ENCODE measurements around the gene MAL. TPM values are rescaled to one million over a fixed set of nuclear protein-coding genes. Genes with fewer than 3 reads are reported as not detected.

The MAL gene
- total RNA-seq, 1 experiment from 2014 or later: not detected

- Histone ChIP-seq H3K4me1 (replicated peaks) (peaks cover 2% of the 10 kb centered on the region; the same call in 1 of the 2 replicates), H3K9me3 (replicated peaks) (no peaks in the 10 kb centered on the region), H3K27me3 (replicated peaks) (peaks cover 7% of the 10 kb centered on the region; the same call in 1 of the 2 replicates), H3K27ac (no peak overlapping the region), H3K4me3 (no peak overlapping the region), H3K36me3 (no peaks in the 10 kb centered on the region)
- no peak for DNase-seq (ENCODE audit: low read depth in 1 of 2, low spot score in 2 of 2)
Observed at GRCh38 chr2:95071856-95072255, 46.3 kb downstream of the MAL start.

GRCh38 chr2:95072424-95072823, 46.9 kb downstream of the MAL start:
- Histone ChIP-seq H3K27ac (no peak overlapping the region), H3K36me3 (no peaks in the 10 kb centered on the region), H3K4me1 (replicated peaks) (peaks cover 4% of the 10 kb centered on the region; the same call in 1 of the 2 replicates), H3K9me3 (replicated peaks) (no peaks in the 10 kb centered on the region), H3K4me3 (no peak overlapping the region), H3K27me3 (replicated peaks) (peaks cover 10% of the 10 kb centered on the region; the same call in 1 of the 2 replicates)
- no peak for DNase-seq (ENCODE audit: low read depth in 1 of 2, low spot score in 2 of 2)

DNA sequence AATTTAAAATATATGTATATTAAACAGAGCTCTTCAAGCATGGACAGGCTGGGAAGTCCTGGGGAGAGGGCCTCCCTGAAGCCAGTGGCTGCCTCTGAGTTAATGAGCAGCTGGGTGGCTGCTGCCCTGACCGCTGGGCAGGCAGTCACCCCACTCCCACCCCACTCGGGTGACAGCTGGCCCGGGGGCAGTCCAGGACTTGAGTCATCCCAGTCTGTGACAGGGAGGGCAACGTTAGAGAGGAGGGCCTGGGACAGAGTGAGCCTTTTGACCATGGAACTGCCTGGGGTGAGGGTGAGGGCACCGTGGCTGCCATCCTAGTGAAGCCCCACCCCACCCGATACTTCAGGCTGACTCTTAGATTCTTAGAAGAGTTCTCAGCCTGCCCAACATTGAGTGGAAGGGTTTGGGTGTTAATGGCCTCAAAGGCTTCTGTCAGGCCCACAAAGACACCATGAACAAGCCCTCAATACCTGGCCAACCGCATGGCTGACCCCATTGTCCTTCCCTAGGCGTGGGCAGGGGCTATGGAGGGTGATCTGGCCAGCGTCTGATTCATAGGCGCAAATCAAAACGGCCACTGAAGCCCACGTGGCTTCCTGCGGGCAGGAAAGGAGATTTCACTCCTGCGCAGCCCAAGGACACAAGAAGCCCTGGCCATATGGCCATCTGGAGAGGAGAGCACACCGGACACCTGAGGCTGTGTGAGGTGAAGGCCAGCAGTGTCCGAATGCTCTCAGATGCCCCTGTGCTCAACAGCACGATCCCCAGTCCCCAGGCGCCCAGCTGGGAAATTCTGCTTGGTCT, 48.6 kb downstream of the MAL start:
- H3K9me3 ChIP-seq (replicated peaks): no peaks in the 10 kb centered on the region
- no peak overlapping the region for H3K27ac ChIP-seq
- DNase-seq (ENCODE audit: low read depth in 1 of 2, low spot score in 2 of 2): no peak
- peaks cover 4% of the 10 kb centered on the region; the same call in 1 of the 2 replicates for H3K4me1 ChIP-seq (replicated peaks)
- H3K36me3 ChIP-seq: no peaks in the 10 kb centered on the region
- H3K4me3 ChIP-seq: no peak overlapping the region
- H3K27me3 ChIP-seq (replicated peaks): peaks cover 13% of the 10 kb centered on the region; the same call in 1 of the 2 replicates

- H3K27me3 ChIP-seq (replicated peaks): peaks cover 13% of the 10 kb centered on the region; the same call in 1 of the 2 replicates
- H3K9me3 ChIP-seq (replicated peaks): no peaks in the 10 kb centered on the region
- no peak overlapping the region for H3K4me3 ChIP-seq
- no peak overlapping the region for H3K27ac ChIP-seq
- DNase-seq (ENCODE audit: low read depth in 1 of 2, low spot score in 2 of 2): no peak
- H3K4me1 ChIP-seq (replicated peaks): peaks cover 4% of the 10 kb centered on the region; the same call in 1 of the 2 replicates
- H3K36me3 ChIP-seq: no peaks in the 10 kb centered on the region
Observed at GRCh38 chr2:95074663-95075439, 49.3 kb downstream of the MAL start.

GRCh38 chr2:95075440-95076132, 50.1 kb downstream of the MAL start:
- H3K27ac ChIP-seq: no peak overlapping the region

DNA sequence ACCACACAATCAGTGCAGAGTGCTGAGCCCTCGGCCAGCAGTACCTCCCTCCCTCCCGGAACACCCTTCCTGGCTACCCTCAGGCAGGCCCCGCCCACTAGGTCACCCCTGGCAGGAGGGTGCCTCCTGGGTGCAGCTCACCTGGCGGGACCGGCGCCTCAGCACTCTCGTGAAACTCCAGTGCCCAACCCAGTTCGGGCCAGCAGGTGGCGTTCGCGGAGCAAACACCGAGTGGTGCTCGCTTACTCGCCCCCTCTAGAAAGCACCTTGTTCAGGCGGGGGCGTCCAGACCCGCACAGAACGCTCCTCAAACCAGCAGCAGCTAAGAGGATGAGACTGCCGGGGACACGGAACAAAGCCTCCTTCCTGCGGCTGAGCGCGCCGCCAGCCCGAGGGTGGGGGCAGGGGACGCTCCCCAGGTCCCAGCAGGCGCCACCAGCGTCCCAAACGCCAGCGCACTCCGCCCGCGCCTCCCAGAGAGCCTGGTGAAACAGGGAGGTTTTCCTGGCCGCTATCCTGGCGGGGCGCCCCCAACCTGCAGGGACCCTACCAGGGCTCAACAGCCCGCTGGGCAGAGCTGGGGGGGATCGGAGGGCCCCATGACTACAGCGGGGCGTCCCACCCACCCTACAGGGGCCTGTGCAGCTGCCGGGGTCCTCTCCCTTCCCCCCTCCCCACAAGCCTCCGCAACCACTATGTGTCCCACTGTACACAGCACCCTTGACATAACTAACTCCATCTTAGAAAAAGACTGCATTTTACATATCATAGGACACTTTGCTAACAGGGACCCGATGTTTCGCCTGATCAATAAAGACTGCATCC, 51.4 kb downstream of the MAL start:
- Histone ChIP-seq H3K27ac (no peak overlapping the region), H3K4me1 (replicated peaks) (peaks cover 4% of the 10 kb centered on the region; the same call in 1 of the 2 replicates), H3K36me3 (no peaks in the 10 kb centered on the region), H3K27me3 (replicated peaks) (peaks cover 13% of the 10 kb centered on the region; the same call in 1 of the 2 replicates), H3K9me3 (replicated peaks) (no peaks in the 10 kb centered on the region), H3K4me3 (0 out of 2 replicates have a peak overlapping the region, but pooled peaks have one; percentile 18)
- DNase-seq (ENCODE audit: low read depth in 1 of 2, low spot score in 2 of 2): peak in 1 of 2 experiments; percentile 21

More at GRCh38 chr2:95075440-95076132, 50.1 kb downstream of the MAL start:
- H3K4me1 ChIP-seq (replicated peaks): peaks cover 4% of the 10 kb centered on the region; the same call in 1 of the 2 replicates
- no peak overlapping the region for H3K4me3 ChIP-seq
- no peaks in the 10 kb centered on the region for H3K36me3 ChIP-seq
- peaks cover 13% of the 10 kb centered on the region; the same call in 1 of the 2 replicates for H3K27me3 ChIP-seq (replicated peaks)
- H3K9me3 ChIP-seq (replicated peaks): no peaks in the 10 kb centered on the region
- no peak for DNase-seq (ENCODE audit: low read depth in 1 of 2, low spot score in 2 of 2)

DNA sequence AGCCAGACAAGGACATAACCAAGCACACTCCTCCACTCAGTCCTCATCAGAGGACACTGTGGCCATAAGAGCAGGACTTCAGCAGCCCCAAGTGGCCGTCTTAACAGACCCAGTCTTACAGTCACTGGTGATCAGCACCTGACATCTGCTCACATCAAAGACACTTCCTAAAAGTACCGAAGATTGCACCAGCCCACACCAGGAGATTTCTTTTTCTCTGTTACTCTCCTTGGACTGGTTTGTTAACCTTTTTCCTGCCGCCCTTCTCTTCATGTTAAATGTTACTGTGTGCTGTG, 52.0 kb downstream of the MAL start:
- H3K9me3 ChIP-seq (replicated peaks): no peaks in the 10 kb centered on the region
- no peak for DNase-seq (ENCODE audit: low read depth in 1 of 2, low spot score in 2 of 2)
- H3K36me3 ChIP-seq: no peaks in the 10 kb centered on the region
- no peak overlapping the region for H3K4me3 ChIP-seq
- no peak overlapping the region for H3K27ac ChIP-seq
- H3K27me3 ChIP-seq (replicated peaks): peaks cover 13% of the 10 kb centered on the region; the same call in 1 of the 2 replicates
- peaks cover 4% of the 10 kb centered on the region; the same call in 1 of the 2 replicates for H3K4me1 ChIP-seq (replicated peaks)

GRCh38 chr2:95077861-95078603, 52.5 kb downstream of the MAL start:
- Histone ChIP-seq H3K36me3 (no peaks in the 10 kb centered on the region), H3K9me3 (replicated peaks) (no peaks in the 10 kb centered on the region), H3K27me3 (replicated peaks) (peaks cover 13% of the 10 kb centered on the region; the same call in 1 of the 2 replicates), H3K4me1 (replicated peaks) (peaks cover 4% of the 10 kb centered on the region; the same call in 1 of the 2 replicates), H3K4me3 (no peak overlapping the region), H3K27ac (no peak overlapping the region)
- no peak for DNase-seq (ENCODE audit: low read depth in 1 of 2, low spot score in 2 of 2)

DNA sequence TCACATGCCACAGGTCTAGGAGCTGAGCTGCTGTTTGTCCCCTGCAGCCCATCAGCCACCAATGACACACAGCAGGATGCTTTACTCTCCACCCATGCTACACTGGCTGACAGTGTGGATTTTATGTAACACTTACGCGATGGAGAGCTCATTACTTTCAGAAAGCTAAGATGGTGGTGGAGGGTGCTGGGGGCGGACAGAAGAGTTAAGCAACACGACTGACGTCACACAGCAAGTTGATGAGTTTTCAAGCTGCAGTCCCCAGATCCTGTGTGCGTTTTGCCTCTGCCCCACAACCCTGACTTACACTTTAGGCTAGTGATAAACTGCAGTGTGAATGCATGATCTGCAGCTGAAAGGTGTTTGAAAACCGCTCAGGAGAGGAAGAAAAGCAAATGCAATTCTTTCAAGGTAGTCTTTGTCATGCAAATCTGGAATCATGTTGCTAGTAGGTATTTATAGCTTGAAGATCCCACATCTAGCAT, 53.7 kb downstream of the MAL start:
- Histone ChIP-seq H3K27ac (no peak overlapping the region), H3K27me3 (replicated peaks) (peaks cover 13% of the 10 kb centered on the region; the same call in 1 of the 2 replicates), H3K4me1 (replicated peaks) (peaks cover 4% of the 10 kb centered on the region; the same call in 1 of the 2 replicates), H3K36me3 (no peaks in the 10 kb centered on the region), H3K4me3 (no peak overlapping the region), H3K9me3 (replicated peaks) (no peaks in the 10 kb centered on the region)
- no peak for DNase-seq (ENCODE audit: low read depth in 1 of 2, low spot score in 2 of 2)

DNA sequence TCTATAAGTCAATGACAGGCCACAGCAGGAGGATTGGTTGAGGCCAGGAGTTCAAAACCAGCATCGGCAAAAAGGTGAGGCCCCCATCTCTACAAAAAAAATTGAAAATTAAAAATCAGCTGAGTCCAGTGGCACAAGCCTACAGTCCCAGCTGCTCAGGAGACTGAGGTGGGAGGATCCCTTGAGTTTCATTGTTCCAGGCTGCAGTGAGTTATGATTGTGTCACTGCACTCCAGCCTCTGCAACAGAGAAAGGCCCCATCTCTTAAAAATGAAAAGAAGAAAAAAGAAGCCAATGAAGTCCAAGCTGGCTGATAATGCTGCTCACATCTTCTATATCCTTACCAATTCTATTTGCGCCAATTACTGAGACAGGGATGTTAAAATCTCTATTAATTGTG, 57.0 kb downstream of the MAL start:
- no peaks in the 10 kb centered on the region for H3K9me3 ChIP-seq (replicated peaks)
- H3K4me1 ChIP-seq (replicated peaks): no peaks in the 10 kb centered on the region
- no peak for DNase-seq (ENCODE audit: low read depth in 1 of 2, low spot score in 2 of 2)
- no peak overlapping the region for H3K4me3 ChIP-seq
- peaks cover 3% of the 10 kb centered on the region; the same call in 1 of the 2 replicates for H3K27me3 ChIP-seq (replicated peaks)
- H3K27ac ChIP-seq: no peak overlapping the region
- H3K36me3 ChIP-seq: peaks cover 16% of the 10 kb centered on the region

DNA sequence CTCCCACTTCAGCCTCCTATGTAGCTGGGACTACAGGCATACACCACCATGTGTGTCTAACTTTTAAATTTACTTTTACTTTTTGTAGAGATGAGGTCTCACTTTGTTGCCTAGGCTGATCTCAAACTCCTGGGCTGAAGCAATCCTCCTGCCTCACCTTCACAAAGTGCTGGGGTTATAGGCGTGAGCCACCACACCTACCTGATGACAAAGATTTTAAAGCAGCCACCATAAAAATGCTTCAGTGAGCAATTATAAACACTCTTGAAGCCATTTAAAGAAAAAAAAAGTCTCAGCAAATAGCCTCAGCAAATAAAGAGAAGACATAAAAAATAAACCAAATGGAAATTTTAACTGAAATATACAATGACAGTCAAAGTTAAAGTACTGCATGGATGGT, 60.5 kb downstream of the MAL start:
- no peaks in the 10 kb centered on the region for H3K4me1 ChIP-seq (replicated peaks)
- H3K27me3 ChIP-seq (replicated peaks): no peaks in the 10 kb centered on the region
- DNase-seq (ENCODE audit: low read depth in 1 of 2, low spot score in 2 of 2): no peak
- no peaks in the 10 kb centered on the region for H3K9me3 ChIP-seq (replicated peaks)
- H3K36me3 ChIP-seq: peaks cover 31% of the 10 kb centered on the region
- H3K4me3 ChIP-seq: no peak overlapping the region
- H3K27ac ChIP-seq: no peak overlapping the region

DNA sequence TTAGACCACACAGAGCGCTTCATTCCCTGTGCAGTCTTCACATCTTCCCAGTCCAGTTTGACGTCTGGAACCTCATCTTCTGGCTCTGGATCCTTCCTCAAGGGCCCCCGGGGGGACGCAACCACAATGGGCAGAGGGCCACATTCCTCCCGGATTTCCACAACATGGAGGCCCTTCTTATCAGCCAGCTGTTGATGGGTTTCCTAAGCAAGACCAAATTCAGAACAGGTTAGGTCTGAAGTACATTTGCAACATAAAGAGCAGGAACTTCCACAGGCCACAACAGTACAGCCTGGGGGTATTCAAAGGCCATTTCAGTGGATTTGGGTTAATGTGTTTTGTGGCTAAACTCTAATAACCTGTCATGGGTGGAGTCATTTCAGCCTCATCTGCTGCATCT, 61.9 kb downstream of the MAL start:
- Histone ChIP-seq H3K9me3 (replicated peaks) (no peaks in the 10 kb centered on the region), H3K27me3 (replicated peaks) (no peaks in the 10 kb centered on the region), H3K4me1 (replicated peaks) (no peaks in the 10 kb centered on the region), H3K27ac (no peak overlapping the region), H3K4me3 (no peak overlapping the region), H3K36me3 (peaks cover 44% of the 10 kb centered on the region)
- DNase-seq (ENCODE audit: low read depth in 1 of 2, low spot score in 2 of 2): no peak

All from SJSA1 (cell line).